HuH-7 (cell line): ENCODE data around the gene TUBB4B.

Experiments
- DNase-seq: peaks from one replicate; pipeline ENCODE4 v3.0.0; 2011; ENCODE audit warnings: low spot score

TUBB4B gene

DNA sequence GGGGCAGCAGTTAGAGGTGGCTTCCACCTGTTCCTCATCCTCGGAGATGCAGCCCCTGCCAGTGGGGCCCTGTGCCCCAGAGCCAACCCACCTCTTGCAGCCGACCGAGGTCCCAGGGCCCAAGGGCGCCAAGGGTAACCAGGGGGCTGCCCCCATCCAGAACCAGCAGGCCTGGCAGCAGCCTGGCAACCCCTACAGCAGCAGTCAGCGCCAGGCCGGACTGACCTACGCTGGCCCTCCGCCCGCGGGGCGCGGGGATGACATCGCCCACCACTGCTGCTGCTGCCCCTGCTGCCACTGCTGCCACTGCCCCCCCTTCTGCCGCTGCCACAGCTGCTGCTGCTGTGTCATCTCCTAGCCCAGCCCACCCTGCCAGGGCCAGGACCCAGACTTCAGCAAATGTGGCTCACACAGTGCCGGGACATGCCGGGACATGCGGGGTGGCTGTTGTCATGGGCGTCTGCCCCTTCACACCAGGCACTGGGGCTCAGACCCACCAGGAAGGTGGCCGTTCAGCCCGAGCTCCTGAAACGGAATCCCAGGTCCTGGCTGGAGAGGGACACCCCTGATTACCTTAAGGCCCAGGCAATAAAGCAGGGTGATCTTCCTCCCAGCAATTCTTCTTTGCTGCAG is 15.3 kb upstream of the TUBB4B start:
- no peak for DNase-seq

DNA sequence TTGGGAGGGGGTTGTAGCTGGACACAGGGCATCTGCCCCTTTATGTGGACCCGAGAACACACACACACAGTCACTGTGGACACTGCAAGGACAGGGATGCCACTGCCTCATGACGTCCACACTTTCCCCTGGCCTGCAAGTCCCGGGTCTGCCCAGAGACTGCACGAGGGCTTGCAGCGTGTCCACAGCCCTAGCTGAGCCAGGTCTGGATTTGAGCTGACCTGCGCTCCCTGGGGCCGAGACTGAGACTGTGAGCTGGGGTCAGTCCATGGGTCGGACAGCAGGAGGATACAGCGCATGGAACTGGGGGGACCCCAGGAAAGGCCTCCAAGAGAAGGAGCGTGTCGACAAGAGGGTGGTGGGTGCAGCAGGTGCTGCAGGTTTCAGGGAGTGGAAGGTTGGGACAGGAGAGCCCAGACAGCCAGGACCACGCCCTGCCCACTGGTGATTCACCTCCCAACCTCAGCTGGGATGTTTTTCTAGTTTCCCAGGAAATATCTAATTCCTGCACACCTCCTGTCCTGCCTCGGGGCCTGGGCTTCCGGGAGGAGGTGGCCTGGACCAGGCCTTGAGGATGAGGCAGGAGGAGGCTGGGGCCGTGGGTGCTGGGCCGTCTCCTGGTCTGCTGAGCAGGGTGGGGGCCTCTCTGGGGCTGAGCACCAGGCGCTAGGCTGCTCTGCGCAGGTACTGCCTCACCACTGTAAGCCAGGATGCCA is 14.6 kb upstream of the TUBB4B start:
- no peak for DNase-seq

DNA sequence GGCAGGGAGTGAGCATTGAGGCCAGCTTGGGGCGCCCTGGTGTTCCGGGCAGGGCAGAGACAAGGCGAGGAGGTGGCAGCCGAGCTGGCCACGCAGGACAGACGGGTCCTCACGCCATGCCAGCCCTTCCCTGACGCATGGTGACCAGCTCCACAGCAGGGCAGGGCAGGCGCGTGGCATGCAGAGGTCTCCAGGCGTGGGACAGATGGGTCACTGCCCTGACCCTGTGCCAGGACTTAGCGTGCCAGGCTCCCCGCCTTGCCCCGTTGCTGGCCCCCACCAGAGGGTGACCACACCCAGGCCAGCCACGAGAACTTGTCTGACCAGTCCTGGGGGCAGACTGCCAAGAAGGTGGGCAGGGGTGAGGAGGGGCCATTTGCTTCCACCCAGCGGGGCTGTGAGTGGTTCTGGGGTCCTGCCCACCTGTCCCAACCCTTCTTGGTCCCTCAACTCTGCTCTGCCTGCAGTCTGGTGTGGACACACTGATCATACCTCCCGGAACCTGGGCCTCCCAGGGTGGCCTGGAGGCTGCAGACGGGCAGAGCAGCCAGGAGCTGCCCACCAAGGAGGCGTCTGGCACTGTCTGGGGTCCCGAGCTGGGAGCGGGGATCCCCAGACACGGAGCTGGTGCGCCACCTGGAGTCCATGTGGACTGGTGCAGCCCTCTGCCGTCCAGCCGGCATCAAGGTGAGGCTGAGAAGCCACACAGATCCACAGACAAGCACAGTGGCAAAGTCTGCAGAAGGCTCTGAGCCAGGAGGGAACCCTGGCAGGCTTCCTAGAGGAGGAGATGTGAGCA is 13.8 kb upstream of the TUBB4B start, which contains the start of gene RNF224:
TSS of gene RNF224 (plus strand) at position 449 of the 799 bp plus-strand sequence. CDS start 834 bp downstream, outside the sequence.
- DNase-seq: peak; percentile 97

DNA sequence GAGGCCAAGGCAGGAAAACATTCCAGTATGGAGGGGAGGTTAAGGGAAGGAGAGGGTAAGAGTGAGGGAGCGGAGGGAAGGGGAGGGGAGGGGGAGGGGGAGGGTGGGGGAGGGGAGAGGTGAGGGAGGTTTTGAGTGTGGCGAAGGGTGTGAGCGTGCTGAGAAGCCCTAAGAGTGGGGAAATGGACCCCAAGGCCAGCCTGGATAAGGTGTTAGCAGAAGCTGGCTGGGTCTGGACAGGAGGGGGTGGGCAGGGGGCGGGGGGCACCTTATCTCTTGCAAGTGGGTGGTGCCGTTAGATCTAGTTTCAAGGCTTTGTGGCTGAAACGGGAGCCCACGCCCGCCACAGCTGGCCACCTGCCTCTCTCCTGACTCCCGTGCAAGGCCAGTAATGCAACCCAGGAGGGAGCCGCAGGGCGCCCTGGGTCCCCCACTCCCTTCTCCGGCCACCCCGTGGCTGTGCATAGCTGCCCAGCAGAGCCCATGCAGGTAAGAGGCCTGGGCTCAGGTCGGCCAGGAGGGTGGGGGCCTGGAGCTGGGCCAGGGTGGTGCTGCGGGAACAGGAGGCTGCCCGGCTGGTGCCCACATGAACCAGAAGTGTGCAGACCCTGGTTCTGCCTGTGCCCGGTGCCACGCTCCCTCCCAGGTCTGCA is 13.1 kb upstream of the TUBB4B start:
- no peak for DNase-seq

DNA sequence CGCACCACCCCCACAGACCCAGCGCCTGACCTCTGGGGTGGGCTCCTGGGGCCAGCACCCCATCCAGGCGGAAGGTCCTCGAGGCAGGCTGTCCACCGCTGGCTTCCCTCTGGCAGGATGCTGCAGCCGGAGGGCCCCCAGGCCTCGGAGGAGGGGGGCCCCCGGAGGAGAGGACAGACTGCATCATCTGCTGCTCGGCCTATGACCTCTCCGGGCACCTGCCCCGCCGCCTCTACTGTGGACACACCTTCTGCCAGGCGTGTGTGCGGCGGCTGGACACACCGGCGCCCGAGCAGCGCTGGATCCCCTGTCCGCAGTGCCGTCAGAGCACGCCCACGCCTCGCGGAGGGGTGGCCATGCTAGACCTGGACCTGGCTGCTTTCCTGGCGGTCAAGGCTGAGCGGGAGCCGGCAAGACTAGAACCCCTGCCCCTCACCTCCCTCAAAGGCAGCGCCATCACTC is 12.6 kb upstream of the TUBB4B start:
- no peak for DNase-seq

DNA sequence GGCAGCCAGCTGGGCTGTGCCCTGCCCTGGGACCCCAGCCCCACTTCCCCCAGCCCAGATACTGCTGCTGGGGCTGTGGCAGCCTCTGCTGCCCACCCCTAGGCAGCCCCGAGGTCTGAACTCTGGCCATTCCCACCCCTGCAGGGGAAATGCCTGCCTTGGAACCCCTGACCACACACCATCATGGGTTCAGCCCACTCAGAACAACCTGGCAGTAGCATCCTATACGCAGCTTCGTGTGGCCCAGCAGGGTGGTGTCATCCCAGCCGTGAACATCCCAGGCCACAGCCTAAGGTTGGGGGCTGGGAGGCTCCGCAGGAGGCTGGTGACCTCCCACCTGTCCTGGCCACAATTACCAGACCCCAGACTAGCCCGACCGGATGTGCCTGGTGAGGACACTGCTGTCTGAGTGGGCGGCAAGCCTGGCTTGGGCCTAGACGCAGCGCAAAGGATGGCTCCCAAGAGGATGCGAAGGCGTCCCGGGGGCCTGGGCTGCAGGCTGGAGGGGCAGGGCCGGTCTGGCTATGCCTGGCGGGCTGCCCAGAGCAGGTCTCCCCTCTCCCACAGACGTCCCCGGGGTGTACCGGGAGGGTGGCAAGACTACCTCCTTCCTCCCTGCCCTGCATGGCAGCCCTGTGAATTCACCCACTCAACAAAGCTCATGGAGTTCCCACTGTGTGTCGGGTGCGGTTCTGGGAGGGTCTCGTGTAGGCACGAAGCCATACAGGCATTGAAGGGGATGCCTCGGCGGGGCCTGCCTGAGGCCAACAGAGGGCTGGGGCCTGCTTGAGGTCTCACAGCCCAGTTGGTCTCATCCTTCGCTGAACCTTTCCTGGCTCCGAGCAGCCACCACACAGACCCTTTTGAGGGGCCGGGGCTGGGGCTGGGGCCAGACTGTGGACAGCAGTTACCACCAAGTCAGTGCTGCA is 11.9 kb upstream of the TUBB4B start:
- DNase-seq: no peak

DNA sequence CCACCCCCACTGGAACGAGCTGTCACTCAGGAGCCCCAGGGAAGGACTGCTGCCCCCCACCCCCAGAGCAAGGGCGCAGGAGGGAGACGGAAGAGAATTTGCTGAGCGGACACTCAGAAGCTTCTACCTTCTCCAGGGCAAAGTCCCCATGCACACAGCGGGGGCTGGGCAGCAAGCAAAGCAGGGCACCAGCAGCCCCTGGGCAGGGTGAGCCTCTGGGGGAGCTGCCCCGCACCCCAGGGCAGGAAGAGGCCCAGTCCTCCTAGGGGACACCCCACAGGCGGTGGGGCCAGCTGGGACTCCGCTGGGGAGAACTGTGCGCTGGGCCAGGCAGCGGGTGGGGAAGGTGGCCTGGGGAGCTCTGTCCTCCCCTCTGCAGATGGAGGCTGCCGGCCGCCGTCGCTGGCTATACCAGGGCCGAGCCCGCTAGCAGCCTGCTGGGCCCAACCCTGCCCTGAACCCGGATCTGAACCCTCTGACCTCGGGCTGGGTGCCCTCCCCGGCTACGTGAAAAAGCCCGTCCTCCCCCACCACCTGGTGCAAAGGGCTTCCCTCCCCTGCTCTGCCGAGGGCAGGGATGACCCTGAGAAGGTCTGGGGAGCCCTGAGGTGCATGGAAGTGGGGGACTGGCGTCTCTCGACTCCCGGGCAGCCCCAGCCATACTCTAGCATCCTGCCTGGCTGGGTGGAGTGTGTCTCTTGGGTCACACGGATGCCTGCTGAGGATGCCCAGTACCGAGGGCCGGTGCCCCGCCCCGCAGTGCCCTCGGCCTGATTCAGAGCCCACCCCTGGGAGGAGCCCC is 11.0 kb upstream of the TUBB4B start:
- DNase-seq: no peak

DNA sequence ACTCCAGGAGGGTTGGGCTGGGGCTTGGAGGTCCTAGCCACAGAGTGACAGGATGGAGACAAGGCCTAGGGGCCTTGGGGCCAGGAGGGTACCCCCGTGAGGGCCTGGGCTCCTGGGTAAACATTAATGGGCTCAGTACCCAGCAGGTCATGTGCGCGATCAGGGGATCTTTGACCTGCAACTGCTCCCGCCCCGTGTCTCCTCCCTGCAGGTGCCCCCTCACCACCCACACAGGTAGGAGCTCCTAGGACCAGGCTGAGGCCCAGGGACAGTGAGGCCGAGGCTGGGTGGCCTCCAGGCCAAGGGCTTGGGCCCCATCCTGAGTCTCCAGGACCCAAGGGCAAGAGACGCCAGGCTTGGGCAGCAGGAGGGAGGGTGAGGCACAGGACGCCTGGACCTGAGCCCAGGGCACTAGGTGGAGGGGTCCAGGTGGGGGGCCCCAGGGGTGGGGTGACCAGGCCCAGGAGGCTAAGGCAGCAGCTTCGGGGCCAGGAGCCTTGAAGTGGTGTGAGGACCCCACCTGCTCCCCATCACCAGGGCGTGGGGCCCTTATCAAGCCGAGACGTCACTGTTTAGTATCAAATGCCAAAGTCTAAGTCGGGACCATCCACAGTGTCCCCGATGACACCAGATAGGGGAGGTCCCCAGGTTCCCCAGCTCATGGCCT is 10.2 kb upstream of the TUBB4B start, which contains the start of gene SLC34A3:
TSS of gene SLC34A3 (plus strand) at position 197 of the 667 bp plus-strand sequence. CDS start 802 bp downstream, outside the sequence.
- DNase-seq: no peak

DNA sequence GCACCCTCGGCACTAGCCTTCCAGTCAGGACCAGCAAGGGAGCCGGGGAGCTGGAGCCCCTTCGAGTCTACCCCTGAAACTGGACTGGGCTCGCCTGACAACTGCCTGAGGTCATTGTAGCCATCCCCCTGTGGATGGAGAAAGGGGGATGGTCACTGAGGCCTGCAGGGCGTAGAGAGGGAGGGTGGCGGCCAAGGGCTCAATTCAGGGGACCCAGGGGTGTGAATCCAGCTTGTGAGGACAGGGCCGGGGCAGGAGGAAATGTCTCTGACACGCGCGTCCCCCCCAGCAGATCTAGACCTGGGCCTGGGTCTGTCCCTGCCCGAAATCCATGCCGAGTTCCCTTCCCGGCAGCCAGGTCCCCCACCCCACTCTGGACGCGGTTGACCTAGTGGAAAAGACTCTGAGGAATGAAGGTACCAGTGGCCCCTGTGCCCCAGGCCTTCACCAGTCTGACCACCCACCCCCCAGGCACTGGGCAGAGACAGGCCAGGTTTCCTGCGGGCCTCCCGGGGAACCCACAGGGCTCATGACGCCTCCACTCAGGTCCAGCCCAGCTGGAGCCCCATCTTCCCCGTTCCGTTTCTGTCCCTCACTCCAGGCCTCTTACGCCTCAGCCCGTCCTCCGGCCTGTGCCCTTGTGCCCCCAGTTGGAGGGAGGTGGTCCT is 9.6 kb upstream of the TUBB4B start:
- DNase-seq: no peak

DNA sequence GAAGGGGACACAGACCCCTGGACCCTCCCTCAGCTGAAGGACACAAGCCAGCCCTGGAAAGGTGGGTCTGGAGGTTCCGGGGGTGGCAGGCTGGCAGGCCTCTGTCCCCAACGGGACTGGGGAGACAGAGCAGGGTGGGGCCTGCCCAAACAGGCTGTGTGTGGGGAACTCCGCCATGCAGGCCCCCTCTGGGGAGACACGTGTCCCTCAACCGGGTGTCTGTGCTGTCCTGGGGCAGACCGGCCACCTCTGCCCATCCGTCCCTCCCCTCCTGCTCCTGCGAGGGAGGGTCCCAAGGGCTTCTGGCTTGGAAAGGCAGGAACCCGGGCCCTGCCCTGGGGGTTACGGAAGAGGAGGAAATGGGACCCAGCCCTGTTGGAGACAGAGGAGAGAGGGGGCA is 9.0 kb upstream of the TUBB4B start:
- no peak for DNase-seq

DNA sequence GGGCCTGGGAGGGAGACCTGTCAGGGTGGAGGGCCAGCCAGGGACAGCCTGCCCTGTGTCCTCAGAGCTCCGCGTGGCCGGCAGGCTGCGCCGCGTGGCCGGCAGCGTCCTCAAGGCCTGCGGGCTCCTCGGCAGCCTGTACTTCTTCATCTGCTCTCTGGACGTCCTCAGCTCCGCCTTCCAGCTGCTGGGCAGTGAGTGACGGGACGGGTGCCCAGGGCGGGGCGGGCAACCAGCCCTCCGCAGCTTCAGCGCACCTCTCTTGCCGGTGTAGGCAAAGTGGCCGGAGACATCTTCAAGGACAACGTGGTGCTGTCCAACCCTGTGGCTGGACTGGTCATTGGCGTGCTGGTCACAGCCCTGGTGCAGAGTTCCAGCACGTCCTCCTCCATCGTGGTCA is 8.6 kb upstream of the TUBB4B start:
- DNase-seq: no peak

DNA sequence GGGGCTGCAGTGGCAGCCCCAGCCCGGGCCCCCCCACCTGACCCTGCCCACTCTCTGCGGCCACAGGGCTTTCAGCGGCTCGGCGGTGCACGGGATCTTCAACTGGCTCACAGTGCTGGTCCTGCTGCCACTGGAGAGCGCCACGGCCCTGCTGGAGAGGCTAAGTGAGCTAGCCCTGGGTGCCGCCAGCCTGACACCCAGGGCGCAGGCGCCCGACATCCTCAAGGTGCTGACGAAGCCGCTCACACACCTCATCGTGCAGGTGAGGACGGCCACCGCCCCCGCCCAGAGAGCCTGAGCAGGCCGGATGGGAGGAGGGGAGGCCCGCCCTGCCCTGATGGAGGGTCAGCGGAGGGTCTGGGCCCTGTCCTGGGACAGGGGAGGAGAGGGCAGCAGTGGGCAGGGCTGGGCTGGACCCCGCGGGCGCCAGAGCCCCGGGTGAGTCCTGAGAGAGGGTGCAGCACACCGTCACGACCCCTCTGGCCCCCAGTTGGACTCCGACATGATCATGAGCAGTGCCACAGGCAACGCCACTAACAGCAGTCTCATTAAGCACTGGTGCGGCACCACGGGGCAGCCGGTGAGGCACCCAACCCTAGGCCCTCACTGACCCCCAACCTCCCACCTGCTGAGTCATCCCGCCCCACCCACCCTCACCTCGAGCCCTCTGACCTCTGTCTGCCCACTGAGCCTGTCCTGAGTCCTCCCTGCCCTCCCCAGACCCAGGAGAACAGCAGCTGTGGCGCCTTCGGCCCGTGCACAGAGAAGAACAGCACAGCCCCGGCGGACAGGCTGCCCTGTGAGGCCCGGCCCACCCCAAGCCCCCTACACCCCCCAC is 7.7 kb upstream of the TUBB4B start:
- no peak for DNase-seq

DNA sequence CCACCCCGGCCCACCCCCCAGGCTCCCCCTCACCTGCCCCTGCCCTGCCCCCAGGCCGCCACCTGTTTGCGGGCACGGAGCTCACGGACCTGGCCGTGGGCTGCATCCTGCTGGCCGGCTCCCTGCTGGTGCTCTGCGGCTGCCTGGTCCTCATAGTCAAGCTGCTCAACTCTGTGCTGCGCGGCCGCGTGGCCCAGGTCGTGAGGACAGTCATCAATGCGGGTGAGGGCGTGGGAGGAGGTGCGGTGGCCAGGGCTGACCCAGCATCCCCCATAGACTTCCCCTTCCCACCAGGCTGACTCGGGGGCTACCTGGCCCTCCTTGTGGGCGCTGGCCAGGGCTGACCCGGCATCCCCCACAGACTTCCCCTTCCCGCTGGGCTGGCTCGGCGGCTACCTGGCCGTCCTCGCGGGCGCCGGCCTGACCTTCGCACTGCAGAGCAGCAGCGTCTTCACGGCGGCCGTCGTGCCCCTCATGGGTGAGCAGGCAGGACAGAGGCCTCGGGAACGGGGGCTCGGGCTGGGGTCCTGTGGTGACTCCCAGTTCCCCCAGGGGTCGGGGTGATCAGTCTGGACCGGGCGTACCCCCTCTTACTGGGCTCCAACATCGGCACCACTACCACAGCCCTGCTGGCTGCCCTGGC is 6.9 kb upstream of the TUBB4B start:
- DNase-seq: no peak

DNA sequence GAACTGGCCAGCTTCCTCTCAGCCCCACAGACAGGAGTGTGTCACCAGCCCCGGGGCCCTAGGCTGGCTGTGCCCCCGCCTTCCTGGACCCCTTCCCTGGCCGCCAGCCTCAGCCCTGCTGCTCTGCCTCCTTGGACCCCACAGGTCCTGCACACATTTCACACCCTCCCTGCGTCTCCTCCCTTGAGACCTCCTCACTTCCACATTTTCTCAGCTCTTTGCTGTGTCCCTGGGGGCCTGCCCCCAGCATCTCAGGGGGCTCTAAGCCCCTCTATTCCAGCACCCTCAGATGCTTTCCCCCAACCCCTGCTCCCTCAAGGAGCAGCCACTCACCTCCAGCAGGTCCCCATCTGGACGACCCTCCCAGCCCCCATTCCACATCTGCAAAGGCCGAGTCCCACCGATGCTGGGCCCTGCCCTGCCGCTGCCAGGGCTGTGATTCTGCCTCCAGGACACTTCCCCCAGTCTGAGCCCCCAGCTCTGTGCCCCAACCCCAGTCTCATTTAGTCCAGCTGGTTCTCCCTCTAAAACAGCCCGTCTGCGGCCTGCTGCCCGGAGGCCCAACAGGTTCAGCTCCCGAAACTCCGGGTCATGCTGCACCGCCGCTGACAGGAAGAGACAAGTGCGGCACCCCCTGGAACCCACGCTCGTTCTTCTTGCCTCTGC is 6.2 kb upstream of the TUBB4B start:
- DNase-seq: no peak

DNA sequence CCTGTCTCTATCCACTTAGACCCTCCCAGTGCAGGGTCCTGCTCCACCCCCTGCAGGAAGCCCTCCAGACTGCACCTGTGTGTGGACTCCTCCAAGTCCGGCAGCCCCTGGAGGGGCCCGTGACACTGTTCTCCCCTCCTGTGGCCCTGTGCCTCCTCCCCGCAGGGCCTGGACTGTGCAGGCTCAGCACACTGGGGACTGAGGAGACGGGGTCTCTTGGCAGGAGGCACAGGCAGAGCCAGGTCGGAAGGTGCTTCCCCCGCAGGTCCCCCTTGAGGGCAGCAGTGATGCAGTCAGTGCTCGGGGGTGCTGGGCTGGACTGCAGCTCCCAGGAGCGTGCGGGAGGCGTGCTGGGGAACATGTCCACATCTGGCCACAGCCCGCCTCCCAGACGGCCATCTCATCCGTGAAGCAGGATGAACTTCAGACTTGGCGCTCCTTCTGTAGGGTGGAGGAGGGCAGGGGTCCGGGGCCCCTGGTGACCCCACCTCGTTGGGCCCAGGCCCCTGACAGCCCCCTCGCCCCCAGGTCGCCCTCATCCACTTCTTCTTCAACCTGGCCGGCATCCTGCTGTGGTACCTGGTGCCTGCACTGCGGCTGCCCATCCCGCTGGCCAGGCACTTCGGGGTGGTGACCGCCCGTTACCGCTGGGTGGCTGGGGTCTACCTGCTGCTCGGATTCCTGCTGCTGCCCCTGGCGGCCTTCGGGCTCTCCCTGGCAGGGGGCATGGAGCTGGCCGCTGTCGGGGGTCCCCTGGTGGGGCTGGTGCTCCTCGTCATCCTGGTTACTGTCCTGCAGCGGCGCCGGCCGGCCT is 5.5 kb upstream of the TUBB4B start:
- DNase-seq: peak; percentile 68

DNA sequence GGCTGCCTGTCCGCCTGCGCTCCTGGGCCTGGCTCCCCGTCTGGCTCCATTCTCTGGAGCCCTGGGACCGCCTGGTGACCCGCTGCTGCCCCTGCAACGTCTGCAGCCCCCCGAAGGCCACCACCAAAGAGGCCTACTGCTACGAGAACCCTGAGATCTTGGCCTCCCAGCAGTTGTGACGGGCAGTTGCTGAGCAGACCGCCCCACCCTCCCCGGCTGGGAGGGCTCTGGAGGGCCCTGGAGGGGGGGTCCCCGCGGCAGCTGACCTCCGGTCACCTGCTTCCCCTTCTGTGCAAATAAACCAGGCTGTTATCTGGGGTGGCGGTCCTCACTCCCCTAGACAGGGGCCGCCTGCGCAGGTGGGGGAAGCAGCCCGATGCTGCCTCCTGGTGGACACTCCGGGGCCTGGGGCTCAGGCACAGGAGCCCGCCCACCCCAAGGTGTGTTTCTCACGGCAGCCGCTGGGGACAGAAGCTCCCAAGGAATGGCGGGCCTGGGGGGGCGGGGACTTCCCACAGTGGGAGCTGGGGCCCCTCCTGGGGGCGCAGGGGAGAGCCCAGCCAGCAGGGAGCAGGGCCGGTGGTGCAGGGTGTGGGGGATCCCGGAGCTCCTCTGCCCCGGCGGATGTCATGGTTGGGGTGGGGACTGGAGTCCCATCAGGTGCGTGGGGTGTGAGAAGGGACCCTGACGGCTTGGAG is 4.7 kb upstream of the TUBB4B start:
- peak; percentile 99 for DNase-seq
